Right lobe of liver (tissue), 4 donors: ENCODE measurements around the gene SMCP.

Experiments used
- POLR2A ChIP-seq: fragments of 450-650 bp; IDR thresholded peaks from one replicate; pipeline ENCODE4 v1.6.1; 2017; ENCODE audit warnings: antibody characterized with exemption, mild to moderate bottlenecking
- TF ChIP-seq, protein P1 (sequence below), 4 donors: fragments of 200-600 bp in 3 of 4; fragments of 450-650 bp in 1 of 4; IDR thresholded peaks; one replicate each; pipeline versions ENCODE4 v1.5.1 to v1.8.0; 2016 to 2022; ENCODE audit warnings: antibody characterized with exemption in 4 of 4, mild to moderate bottlenecking in 2 of 4
- donor health status: DM: no; HTN: no; CAD: no.
- donor health status: DM: no; HTN: no; CAD: no.
- donor health status: DM: no; HTN: yes; CAD: no.

DNA sequence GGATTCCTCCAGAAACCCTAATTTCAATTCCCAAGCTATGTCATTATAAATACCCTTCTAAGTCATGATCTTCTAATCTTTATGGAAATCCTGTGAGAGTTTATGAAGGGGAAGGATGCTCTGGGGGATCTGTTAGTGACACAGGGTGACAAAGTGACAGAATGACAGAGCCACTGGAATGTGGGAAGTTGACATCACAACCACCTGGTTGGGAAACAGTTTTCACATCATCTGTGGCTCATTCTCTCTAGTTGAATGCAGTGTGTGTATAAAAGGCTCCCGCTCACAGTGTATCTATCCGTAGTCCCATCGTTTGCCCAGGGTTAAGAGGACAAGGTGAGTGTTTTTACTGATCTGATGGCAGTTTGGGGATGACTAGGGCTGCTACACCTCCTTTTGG is 18.4 kb upstream of the SMCP start, which contains the start of gene LCE7A:
- TF ChIP-seq, protein P1, sequence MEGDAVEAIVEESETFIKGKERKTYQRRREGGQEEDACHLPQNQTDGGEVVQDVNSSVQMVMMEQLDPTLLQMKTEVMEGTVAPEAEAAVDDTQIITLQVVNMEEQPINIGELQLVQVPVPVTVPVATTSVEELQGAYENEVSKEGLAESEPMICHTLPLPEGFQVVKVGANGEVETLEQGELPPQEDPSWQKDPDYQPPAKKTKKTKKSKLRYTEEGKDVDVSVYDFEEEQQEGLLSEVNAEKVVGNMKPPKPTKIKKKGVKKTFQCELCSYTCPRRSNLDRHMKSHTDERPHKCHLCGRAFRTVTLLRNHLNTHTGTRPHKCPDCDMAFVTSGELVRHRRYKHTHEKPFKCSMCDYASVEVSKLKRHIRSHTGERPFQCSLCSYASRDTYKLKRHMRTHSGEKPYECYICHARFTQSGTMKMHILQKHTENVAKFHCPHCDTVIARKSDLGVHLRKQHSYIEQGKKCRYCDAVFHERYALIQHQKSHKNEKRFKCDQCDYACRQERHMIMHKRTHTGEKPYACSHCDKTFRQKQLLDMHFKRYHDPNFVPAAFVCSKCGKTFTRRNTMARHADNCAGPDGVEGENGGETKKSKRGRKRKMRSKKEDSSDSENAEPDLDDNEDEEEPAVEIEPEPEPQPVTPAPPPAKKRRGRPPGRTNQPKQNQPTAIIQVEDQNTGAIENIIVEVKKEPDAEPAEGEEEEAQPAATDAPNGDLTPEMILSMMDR (IDR thresholded peaks at IDR 0.05) = no peak
- no peak for TF ChIP-seq POLR2A
